HepG2 (cell line): Measurements from ENCODE around the gene EDN3. TPM values are rescaled to one million over a fixed set of nuclear protein-coding genes. Genes with fewer than 3 reads are reported as not detected.

ENCODE experiments used
- ATAC-seq: fragments of 200-7000 bp; cut with Tn5 transposase; 3 replicates; pipeline ENCODE4 v1.9.1; 2020; ENCODE audit warnings: mild to moderate bottlenecking, moderate library complexity
- BruUV-seq: library from RNA; stranded (reverse); fragments of 400-500 nt; replicated peaks from 2 replicates; lab custom pipeline; 2021; lab: Mats Ljungman, UMichigan
- CTCF ChIA-PET: fragments of 300-600 bp; formaldehyde crosslinking; extraction: SDS; loops from one replicate; lab custom pipeline; 2021; ENCODE audit warnings: low total read pairs, inconsistent platforms, low intra/inter-chr PET ratio; lab: Yijun Ruan, JAX
- POLR2A ChIA-PET: fragments of 350-600 bp; sonication (Branson Sonifier 250); formaldehyde crosslinking; loops from one replicate; lab custom pipeline; 2020; ENCODE audit warnings: antibody characterized with exemption, inconsistent platforms; lab: Yijun Ruan, JAX
- DNase-seq: peaks from one replicate; pipeline ENCODE4 v3.0.0-alpha.2; 2015; ENCODE audit warnings: low spot score
- FAIRE-seq: peaks from 3 replicates; lab custom pipeline; 2011; peaks lifted over from hg19 to GRCh38; lab: Jason Lieb, UNC
- H2AFZ ChIP-seq: one replicate; pipeline ENCODE4 v1.6.1; 2011; ENCODE audit warnings: low read length, inconsistent platforms
- H3K27ac ChIP-seq: fragments of 300-600 bp; 3 replicates; pipeline ENCODE4 v1.8.0; 2011; ENCODE audit warnings: mixed run types, mild to moderate bottlenecking, mixed read lengths, low read length, inconsistent platforms; ENCODE audit not compliant: insufficient read depth; ENCODE audit errors: extremely low read length
- H3K27me3 ChIP-seq, 2 experiments: fragments of 200-600 bp in 1 of 2; 2 replicates in 1 of 2; 3 replicates in 1 of 2; pipeline versions ENCODE4 v1.6.0 to v1.8.0; 2011; ENCODE audit warnings: low read length in 2 of 2, mild to moderate bottlenecking in 2 of 2, moderate library complexity in 2 of 2, inconsistent platforms in 1 of 2; ENCODE audit not compliant: insufficient read depth in 2 of 2, control insufficient read depth in 1 of 2
- H3K36me3 ChIP-seq, 2 experiments: fragments of 200-600 bp in 1 of 2; replicated peaks in 1 of 2; 2 replicates in 1 of 2; 3 replicates in 1 of 2; pipeline versions ENCODE4 v1.5.1 to v1.8.0; 2011; ENCODE audit warnings: low read length in 2 of 2, inconsistent platforms in 1 of 2; ENCODE audit not compliant: insufficient read depth in 2 of 2, control insufficient read depth in 1 of 2
- H3K4me1 ChIP-seq: 2 replicates; pipeline ENCODE4 v1.5.1; 2012; ENCODE audit warnings: low read length, inconsistent platforms; ENCODE audit not compliant: insufficient read depth
- H3K4me2 ChIP-seq: 2 replicates; pipeline ENCODE4 v1.6.0; 2011; ENCODE audit warnings: low read depth, low read length, inconsistent platforms
- H3K4me3 ChIP-seq, 3 experiments: fragments of 200-600 bp in 1 of 3; sonication (generic), shearing (Covaris generic) in 1 of 3; replicated peaks in 1 of 3; 2 replicates each; pipeline ENCODE4 v1.5.1; 2011 to 2016; ENCODE audit warnings: low read length in 3 of 3, inconsistent platforms in 2 of 3, low read depth in 2 of 3, mild to moderate bottlenecking in 2 of 3, control low read depth in 1 of 3, mixed read lengths in 1 of 3; ENCODE audit not compliant: insufficient read depth in 1 of 3
- H3K79me2 ChIP-seq: one replicate; pipeline ENCODE4 v1.6.1; 2011; ENCODE audit warnings: low read length, inconsistent platforms; ENCODE audit not compliant: insufficient read depth
- H3K9ac ChIP-seq: 2 replicates; pipeline ENCODE4 v1.6.0; 2011; ENCODE audit warnings: mild to moderate bottlenecking, low read depth, low read length, inconsistent platforms; ENCODE audit not compliant: insufficient read depth
- H3K9me3 ChIP-seq: 2 replicates; pipeline ENCODE4 v1.5.1; 2012; ENCODE audit warnings: mild to moderate bottlenecking, low read length
- H4K20me1 ChIP-seq: 2 replicates; pipeline ENCODE4 v1.6.0; 2011; ENCODE audit warnings: inconsistent platforms, mild to moderate bottlenecking, low read length, moderate library complexity; ENCODE audit not compliant: insufficient read depth
- AKAP8 ChIP-seq: sonication (generic); formaldehyde crosslinking; IDR thresholded peaks from 2 replicates; pipeline ENCODE4 v1.5.1; 2020; ENCODE audit warnings: mild to moderate bottlenecking, missing genetic modification reagents
- CC2D1A ChIP-seq: sonication (generic); formaldehyde crosslinking; IDR thresholded peaks from 2 replicates; pipeline ENCODE4 v1.8.1; 2023; ENCODE audit warnings: mild to moderate bottlenecking, missing genetic modification reagents
- MXI1 ChIP-seq: IDR thresholded peaks from 3 replicates; pipeline ENCODE4 v1.6.1; 2012; ENCODE audit warnings: low read depth, low read length, inconsistent platforms, borderline replicate concordance
- PITX1 ChIP-seq: sonication (generic); formaldehyde crosslinking; IDR thresholded peaks from 2 replicates; pipeline ENCODE4 v1.5.1; 2020; ENCODE audit warnings: mild to moderate bottlenecking, missing genetic modification reagents
- ZMAT3 ChIP-seq: sonication (generic); formaldehyde crosslinking; conservative IDR thresholded peaks from 2 replicates; pipeline ENCODE4 v1.7.0; 2021; ENCODE audit warnings: missing genetic modification reagents
- ZMYM2 ChIP-seq: sonication (generic); formaldehyde crosslinking; IDR thresholded peaks from 2 replicates; pipeline ENCODE4 v1.8.0; 2022; ENCODE audit warnings: mild to moderate bottlenecking, missing genetic modification reagents
- ZNF331 ChIP-seq: sonication (generic); formaldehyde crosslinking; IDR thresholded peaks from 2 replicates; pipeline ENCODE4 v1.4.0; 2020; ENCODE audit warnings: missing genetic modification reagents
- ZNF337 ChIP-seq: sonication (generic); formaldehyde crosslinking; IDR thresholded peaks from 2 replicates; pipeline ENCODE4 v1.5.1; 2020; ENCODE audit warnings: missing genetic modification reagents, low read depth, mild to moderate bottlenecking, borderline replicate concordance
- ZNF589 ChIP-seq: sonication (generic); formaldehyde crosslinking; conservative IDR thresholded peaks from 2 replicates; pipeline ENCODE4 v1.8.0; 2022; ENCODE audit warnings: mild to moderate bottlenecking, moderate library complexity, missing genetic modification reagents
- ZNF790 ChIP-seq: sonication (generic); formaldehyde crosslinking; IDR thresholded peaks from 2 replicates; pipeline ENCODE4 v1.8.0; 2022; ENCODE audit warnings: missing genetic modification reagents, mild to moderate bottlenecking, borderline replicate concordance
- ZNF816 ChIP-seq: sonication (generic); formaldehyde crosslinking; IDR thresholded peaks from 2 replicates; pipeline ENCODE4 v1.8.0; 2022; ENCODE audit warnings: missing genetic modification reagents, mild to moderate bottlenecking, borderline replicate concordance
- WGBS: methylation state at CpG from one replicate; pipeline ENCODE4 v1.1.6; 2017; ENCODE audit warnings: low lambda C conversion rate; 5-methylcytosine and 5-hydroxymethylcytosine counted together
- in situ Hi-C: cut with HindIII; loops from 2 replicates; pipeline ENCODE4 v1.10.0; 2017; ENCODE audit warnings: low pct_unique_long_range_greater_than_20kb; ENCODE audit not compliant: extremely low pct_ligation_motif_present
- intact Hi-C: fragments of 100-400 bp; cut with micrococcal nuclease; formaldehyde crosslinking; loops from one replicate; pipeline ENCODE4 v1.10.0; 2022; ENCODE audit not compliant: unreplicated experiment
- polyA plus RNA-seq, 8 experiments: library from polyadenylated mRNA; depleted of rRNA in 3 of 8; stranded (reverse) in 7 of 8; unstranded in 1 of 8; fragments of >200 nt; fragmentation: Illumina TruSeq in 4 of 8; extraction: Trizol in 4 of 8; gene quantifications; 2 replicates each; pipeline versions ENCODE4 v1.2.1 to v1.2.3, GENCODE V29; 2011 to 2016; ENCODE audit warnings: low read depth in 4 of 8, missing spikeins in 1 of 8, mixed read lengths in 1 of 8; ENCODE audit not compliant: insufficient read depth in 1 of 8
- total RNA-seq, 5 experiments: library from RNA; depleted of rRNA; stranded (reverse); fragments of >200 nt; fragmentation: Illumina TruSeq; extraction: Trizol; gene quantifications; 2 replicates each; pipeline ENCODE4 v1.2.3, GENCODE V29; 2016; ENCODE audit warnings: low read depth in 1 of 5
- TF ChIP-seq, protein P1 (sequence below): IDR thresholded peaks from 2 replicates; pipeline ENCODE4 v1.6.1; 2012; ENCODE audit warnings: low read length, improper control_type of control experiment
- TF ChIP-seq, protein P2 (sequence below): sonication (generic); formaldehyde crosslinking; IDR thresholded peaks from 2 replicates; pipeline ENCODE4 v1.8.1; 2023; ENCODE audit warnings: mild to moderate bottlenecking, moderate library complexity, missing genetic modification reagents
- TF ChIP-seq, protein P3 (sequence below): sonication (generic); formaldehyde crosslinking; conservative IDR thresholded peaks from 2 replicates; pipeline ENCODE4 v1.4.0; 2020; ENCODE audit warnings: missing genetic modification reagents
- TF ChIP-seq, protein P4 (sequence below): sonication (generic); formaldehyde crosslinking; IDR thresholded peaks from 2 replicates; pipeline ENCODE4 v1.4.0; 2020; ENCODE audit warnings: mild to moderate bottlenecking, missing genetic modification reagents, borderline replicate concordance

Gene EDN3
- total and polyA plus RNA-seq, 2 of the 13 experiments (the other 11 are each of a cell fraction or from before 2014, with no cell fraction given): not detected

DNA sequence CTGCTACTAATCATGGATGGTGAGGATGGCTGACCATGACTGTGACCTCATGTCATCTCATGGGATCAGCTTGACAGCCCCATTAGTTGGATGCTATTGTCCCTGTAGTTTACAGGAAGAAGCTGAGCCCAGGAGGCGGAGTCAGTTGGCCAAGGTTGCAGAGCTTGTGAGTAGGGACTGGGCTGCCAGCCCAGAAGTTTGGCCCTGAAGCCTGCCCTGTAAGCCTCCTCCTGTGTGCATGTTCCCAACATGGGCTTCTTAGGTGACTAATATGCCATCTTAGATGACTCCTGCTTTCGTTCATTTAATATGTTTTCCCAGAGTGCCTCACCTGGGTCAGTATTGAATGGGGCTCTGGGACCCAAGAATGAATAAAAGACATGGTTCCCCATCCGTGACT lies 6.9 kb downstream of the EDN3 start:
- Histone ChIP-seq H3K36me3 (no peaks in the 10 kb centered on the region), H3K27me3 (peaks cover 2 to 29% of the 10 kb centered on the region in 2 experiments; a peak in 4 of 5 replicates), H3K4me1 (no peaks in the 10 kb centered on the region), H3K9me3 (no peaks in the 10 kb centered on the region), H3K4me2 (no peak overlapping the region), H3K4me3 (no peak overlapping the region), H3K27ac (no peak overlapping the region), H3K9ac (no peak overlapping the region), H2AFZ (no peak overlapping the region), H4K20me1 (no peaks in the 10 kb centered on the region), H3K79me2 (no peaks in the 10 kb centered on the region)
- POLR2A ChIA-PET: no interaction called here
- no peak for ATAC-seq
- CTCF ChIA-PET: no interaction called here
- in situ Hi-C loops (no loop called here), intact Hi-C loops (no loop called here)
- BruUV-seq: no TSS peak
- no peak for FAIRE-seq
- 30% methylated on average over 3 of the region's 3 CpGs for WGBS
- no peak for DNase-seq
- no peak for TF ChIP-seq ZNF589 (CRISPR knock-in tag)
- TF ChIP-seq ZNF331: no peak
- TF ChIP-seq, protein P1, sequence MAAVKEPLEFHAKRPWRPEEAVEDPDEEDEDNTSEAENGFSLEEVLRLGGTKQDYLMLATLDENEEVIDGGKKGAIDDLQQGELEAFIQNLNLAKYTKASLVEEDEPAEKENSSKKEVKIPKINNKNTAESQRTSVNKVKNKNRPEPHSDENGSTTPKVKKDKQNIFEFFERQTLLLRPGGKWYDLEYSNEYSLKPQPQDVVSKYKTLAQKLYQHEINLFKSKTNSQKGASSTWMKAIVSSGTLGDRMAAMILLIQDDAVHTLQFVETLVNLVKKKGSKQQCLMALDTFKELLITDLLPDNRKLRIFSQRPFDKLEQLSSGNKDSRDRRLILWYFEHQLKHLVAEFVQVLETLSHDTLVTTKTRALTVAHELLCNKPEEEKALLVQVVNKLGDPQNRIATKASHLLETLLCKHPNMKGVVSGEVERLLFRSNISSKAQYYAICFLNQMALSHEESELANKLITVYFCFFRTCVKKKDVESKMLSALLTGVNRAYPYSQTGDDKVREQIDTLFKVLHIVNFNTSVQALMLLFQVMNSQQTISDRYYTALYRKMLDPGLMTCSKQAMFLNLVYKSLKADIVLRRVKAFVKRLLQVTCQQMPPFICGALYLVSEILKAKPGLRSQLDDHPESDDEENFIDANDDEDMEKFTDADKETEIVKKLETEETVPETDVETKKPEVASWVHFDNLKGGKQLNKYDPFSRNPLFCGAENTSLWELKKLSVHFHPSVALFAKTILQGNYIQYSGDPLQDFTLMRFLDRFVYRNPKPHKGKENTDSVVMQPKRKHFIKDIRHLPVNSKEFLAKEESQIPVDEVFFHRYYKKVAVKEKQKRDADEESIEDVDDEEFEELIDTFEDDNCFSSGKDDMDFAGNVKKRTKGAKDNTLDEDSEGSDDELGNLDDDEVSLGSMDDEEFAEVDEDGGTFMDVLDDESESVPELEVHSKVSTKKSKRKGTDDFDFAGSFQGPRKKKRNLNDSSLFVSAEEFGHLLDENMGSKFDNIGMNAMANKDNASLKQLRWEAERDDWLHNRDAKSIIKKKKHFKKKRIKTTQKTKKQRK: no peak
- TF ChIP-seq CC2D1A (CRISPR knock-in tag): no peak
- no peak for TF ChIP-seq ZNF337 (CRISPR knock-in tag)
- TF ChIP-seq MXI1: no peak
- no peak for TF ChIP-seq AKAP8 (CRISPR knock-in tag)
- TF ChIP-seq, protein P2, sequence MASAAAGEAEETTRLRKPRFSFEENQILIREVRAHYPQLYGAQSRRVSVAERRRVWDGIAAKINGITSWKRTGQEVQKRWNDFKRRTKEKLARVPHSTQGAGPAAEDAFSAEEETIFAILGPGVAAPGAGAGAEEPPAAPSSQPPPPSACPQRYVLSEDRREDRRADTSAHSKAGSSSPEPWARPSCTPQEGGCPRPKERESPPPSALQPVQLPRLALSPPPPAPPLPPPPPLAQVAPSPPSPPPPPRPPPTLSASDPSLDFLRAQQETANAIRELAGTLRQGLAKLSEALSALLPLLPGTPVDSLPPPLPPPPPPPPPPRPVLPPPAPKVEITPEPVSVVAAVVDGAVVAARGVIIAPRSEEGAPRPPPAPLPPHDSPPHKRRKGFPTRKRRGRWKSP (CRISPR knock-in tag): no peak
- TF ChIP-seq, protein P3, sequence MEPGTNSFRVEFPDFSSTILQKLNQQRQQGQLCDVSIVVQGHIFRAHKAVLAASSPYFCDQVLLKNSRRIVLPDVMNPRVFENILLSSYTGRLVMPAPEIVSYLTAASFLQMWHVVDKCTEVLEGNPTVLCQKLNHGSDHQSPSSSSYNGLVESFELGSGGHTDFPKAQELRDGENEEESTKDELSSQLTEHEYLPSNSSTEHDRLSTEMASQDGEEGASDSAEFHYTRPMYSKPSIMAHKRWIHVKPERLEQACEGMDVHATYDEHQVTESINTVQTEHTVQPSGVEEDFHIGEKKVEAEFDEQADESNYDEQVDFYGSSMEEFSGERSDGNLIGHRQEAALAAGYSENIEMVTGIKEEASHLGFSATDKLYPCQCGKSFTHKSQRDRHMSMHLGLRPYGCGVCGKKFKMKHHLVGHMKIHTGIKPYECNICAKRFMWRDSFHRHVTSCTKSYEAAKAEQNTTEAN: no peak
- no peak for TF ChIP-seq ZMYM2 (CRISPR knock-in tag)
- TF ChIP-seq ZNF790 (CRISPR knock-in tag): no peak
- TF ChIP-seq, protein P4, sequence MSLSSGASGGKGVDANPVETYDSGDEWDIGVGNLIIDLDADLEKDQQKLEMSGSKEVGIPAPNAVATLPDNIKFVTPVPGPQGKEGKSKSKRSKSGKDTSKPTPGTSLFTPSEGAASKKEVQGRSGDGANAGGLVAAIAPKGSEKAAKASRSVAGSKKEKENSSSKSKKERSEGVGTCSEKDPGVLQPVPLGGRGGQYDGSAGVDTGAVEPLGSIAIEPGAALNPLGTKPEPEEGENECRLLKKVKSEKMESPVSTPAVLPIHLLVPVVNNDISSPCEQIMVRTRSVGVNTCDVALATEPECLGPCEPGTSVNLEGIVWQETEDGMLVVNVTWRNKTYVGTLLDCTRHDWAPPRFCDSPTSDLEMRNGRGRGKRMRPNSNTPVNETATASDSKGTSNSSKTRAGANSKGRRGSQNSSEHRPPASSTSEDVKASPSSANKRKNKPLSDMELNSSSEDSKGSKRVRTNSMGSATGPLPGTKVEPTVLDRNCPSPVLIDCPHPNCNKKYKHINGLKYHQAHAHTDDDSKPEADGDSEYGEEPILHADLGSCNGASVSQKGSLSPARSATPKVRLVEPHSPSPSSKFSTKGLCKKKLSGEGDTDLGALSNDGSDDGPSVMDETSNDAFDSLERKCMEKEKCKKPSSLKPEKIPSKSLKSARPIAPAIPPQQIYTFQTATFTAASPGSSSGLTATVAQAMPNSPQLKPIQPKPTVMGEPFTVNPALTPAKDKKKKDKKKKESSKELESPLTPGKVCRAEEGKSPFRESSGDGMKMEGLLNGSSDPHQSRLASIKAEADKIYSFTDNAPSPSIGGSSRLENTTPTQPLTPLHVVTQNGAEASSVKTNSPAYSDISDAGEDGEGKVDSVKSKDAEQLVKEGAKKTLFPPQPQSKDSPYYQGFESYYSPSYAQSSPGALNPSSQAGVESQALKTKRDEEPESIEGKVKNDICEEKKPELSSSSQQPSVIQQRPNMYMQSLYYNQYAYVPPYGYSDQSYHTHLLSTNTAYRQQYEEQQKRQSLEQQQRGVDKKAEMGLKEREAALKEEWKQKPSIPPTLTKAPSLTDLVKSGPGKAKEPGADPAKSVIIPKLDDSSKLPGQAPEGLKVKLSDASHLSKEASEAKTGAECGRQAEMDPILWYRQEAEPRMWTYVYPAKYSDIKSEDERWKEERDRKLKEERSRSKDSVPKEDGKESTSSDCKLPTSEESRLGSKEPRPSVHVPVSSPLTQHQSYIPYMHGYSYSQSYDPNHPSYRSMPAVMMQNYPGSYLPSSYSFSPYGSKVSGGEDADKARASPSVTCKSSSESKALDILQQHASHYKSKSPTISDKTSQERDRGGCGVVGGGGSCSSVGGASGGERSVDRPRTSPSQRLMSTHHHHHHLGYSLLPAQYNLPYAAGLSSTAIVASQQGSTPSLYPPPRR: no peak
- TF ChIP-seq ZNF816: no peak
- no peak for TF ChIP-seq PITX1
- TF ChIP-seq ZMAT3: no peak
